ENCODE measurements around the gene MAT2A. TPM values are rescaled to one million over a fixed set of nuclear protein-coding genes. Genes with fewer than 3 reads are reported as not detected.

MAT2A gene
- polyA plus RNA-seq (2012; ENCODE audit: insufficient read depth, insufficient read length, low read depth): 983 TPM

DNA sequence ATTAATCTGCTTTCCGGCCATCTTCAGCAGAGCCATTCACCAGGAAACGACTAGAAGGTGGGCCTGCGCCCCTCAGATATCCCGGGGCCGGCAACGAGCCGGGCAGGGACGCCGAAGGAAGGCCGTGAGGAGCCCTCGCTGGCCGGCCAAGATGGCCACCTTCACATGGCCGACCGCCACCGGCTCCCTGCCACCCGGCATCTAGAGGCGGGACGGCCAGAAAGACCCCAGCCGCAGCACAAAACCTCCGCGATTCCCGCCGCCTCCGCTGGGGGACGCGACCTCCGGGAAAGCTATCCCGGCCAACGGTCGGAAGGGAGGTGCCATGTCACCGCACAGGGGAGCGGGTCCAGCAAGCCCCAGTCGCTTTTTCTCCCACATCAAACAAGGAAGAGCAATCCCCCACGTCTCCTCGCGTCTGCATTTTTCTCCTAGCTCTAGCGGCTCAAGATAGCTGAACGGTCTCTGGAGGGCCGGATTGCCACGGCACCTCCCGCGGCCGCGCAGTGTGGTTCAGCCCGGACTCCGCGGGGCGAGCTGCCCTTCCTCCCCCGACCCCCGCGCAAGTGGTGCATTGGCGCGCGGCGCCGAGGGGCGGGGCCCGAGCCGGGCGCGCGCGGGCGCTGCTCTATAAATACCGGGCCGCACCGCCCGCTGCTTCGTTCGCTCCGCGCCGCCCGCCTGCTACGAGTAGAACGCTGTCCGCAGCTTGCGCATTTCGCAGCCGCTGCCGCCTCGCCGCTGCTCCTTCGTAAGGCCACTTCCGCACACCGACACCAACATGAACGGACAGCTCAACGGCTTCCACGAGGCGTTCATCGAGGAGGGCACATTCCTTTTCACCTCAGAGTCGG lies at the start of gene MAT2A:
Gene MAT2A (plus strand): TSS at position 662 of the 854 bp plus-strand sequence. CDS start 120 bp downstream, at position 782.
- DNase-seq: peak; percentile 92
- H3K9me3 ChIP-seq: no peaks in the 10 kb centered on the region
- H3K4me1 ChIP-seq: peaks cover 3% of the 10 kb centered on the region; the same call in 1 of the 2 replicates
- H3K36me3 ChIP-seq: peaks cover 47% of the 10 kb centered on the region
- H3K4me3 ChIP-seq (ENCODE audit: low read depth, low read length): peak within 1 kb of the TSS; percentile 91
- no peaks in the 10 kb centered on the region for H3K27me3 ChIP-seq
- TF ChIP-seq, protein P1, sequence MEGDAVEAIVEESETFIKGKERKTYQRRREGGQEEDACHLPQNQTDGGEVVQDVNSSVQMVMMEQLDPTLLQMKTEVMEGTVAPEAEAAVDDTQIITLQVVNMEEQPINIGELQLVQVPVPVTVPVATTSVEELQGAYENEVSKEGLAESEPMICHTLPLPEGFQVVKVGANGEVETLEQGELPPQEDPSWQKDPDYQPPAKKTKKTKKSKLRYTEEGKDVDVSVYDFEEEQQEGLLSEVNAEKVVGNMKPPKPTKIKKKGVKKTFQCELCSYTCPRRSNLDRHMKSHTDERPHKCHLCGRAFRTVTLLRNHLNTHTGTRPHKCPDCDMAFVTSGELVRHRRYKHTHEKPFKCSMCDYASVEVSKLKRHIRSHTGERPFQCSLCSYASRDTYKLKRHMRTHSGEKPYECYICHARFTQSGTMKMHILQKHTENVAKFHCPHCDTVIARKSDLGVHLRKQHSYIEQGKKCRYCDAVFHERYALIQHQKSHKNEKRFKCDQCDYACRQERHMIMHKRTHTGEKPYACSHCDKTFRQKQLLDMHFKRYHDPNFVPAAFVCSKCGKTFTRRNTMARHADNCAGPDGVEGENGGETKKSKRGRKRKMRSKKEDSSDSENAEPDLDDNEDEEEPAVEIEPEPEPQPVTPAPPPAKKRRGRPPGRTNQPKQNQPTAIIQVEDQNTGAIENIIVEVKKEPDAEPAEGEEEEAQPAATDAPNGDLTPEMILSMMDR (IDR thresholded peaks at IDR 0.05; ENCODE audit: low read depth, low read length): peak; percentile 58

DNA sequence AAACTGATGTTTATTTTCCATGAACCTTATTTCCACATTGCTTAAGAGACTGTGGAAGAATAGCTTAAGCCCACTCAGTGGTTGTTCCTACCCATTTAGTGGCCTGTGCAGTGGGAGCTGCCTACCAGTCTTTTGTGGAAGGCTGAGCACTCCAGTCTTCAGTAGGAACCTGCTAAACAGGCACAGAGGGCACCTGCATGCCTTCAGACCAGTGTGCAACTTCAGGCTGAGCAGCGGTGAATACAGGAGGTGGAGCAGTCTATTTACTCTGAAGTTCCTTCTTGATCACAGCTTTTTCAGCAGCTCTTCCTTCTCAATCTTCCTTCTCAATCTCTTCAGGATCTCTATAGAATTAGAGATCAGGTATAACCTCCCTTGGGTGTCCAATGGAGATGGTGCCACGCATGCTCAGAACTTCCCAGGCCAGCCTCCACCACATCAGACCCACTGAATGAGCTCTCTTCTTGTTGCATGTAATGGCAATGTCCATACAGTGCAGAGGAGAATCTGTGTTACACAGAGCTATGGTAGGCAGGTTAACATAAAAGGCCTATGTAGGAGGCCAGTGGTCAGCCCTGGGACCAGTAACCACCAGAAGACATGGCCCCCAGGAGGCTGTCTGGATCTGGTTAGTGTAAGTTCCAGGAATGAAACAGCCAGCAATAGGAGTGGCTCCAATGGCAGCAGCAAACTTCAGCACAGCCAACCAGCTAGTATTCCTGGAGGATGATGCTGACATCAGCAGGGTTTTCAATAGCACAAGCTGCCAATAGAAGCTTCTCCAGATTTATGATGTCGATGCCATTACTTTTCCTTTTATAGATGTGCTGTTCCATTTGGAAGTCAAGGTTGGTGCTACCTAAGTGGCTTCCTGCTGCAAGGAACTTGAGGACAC lies 47.9 kb upstream of the MAT2A start:
- H3K4me1 ChIP-seq: no peaks in the 10 kb centered on the region
- no peaks in the 10 kb centered on the region for H3K27me3 ChIP-seq
- TF ChIP-seq, protein P1 (IDR thresholded peaks at IDR 0.05; ENCODE audit: low read depth, low read length): no peak
- H3K36me3 ChIP-seq: no peaks in the 10 kb centered on the region
- H3K4me3 ChIP-seq (ENCODE audit: low read depth, low read length): no peak overlapping the region
- no peak for DNase-seq
- no peaks in the 10 kb centered on the region for H3K9me3 ChIP-seq

DNA sequence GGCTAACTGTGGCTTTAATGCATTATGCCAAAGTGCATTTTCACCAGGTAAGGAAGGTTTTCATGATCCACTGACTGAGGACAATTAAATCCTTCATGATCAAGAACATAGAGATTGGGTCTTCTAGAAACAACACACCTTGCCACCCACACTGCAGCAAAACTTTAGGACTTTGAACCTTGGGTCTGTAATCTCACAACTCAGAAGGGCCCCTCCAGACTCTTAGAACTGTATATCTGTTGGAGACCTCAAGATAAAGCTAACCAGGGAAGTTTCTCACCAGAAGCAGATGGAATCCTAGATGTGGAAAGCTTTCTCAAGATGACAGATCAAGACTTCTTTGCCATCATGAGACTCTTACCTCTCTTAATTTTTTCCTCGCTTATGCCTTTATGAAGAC lies 42.5 kb upstream of the MAT2A start:
- Histone ChIP-seq H3K36me3 (no peaks in the 10 kb centered on the region), H3K4me1 (no peaks in the 10 kb centered on the region), H3K9me3 (no peaks in the 10 kb centered on the region), H3K27me3 (no peaks in the 10 kb centered on the region), H3K4me3 (ENCODE audit: low read depth, low read length) (no peak overlapping the region)
- TF ChIP-seq, protein P1 (IDR thresholded peaks at IDR 0.05; ENCODE audit: low read depth, low read length): no peak
- no peak for DNase-seq

DNA sequence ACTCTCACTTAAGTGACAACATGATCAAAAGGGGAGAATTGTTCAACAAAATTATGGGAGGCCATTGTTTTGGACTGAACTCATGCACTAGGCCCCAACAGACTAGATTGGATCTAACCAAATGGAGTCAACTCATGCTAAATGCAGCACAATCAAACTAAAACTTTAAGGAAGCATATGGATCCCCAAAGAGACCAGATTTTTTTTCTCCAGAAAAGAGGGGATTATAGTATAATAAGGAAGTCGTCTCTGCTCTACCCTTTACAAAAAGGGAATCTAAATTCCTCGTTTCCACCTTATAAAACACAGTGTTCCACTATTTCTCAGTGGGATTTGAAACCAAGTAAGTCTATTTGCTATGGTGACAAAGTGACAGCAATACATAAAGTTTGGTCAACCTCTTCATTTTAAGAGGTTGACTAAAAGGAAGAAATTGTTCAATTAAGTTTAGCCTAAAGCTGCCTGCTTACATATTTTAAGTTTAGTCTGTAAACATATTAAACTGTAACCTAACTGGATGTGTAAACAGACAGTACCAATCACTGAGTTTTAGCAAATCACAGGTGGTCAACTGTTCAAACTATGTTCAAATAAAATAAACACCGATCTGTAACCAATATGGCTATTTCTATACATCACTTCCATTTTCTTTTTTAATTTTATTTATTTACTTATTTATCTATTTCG lies 40.9 kb upstream of the MAT2A start:
- H3K4me1 ChIP-seq: peaks cover 4% of the 10 kb centered on the region
- H3K27me3 ChIP-seq: no peaks in the 10 kb centered on the region
- H3K4me3 ChIP-seq (ENCODE audit: low read depth, low read length): no peak overlapping the region
- H3K9me3 ChIP-seq: no peaks in the 10 kb centered on the region
- H3K36me3 ChIP-seq: no peaks in the 10 kb centered on the region
- DNase-seq: no peak
- TF ChIP-seq, protein P1 (IDR thresholded peaks at IDR 0.05; ENCODE audit: low read depth, low read length): no peak

DNA sequence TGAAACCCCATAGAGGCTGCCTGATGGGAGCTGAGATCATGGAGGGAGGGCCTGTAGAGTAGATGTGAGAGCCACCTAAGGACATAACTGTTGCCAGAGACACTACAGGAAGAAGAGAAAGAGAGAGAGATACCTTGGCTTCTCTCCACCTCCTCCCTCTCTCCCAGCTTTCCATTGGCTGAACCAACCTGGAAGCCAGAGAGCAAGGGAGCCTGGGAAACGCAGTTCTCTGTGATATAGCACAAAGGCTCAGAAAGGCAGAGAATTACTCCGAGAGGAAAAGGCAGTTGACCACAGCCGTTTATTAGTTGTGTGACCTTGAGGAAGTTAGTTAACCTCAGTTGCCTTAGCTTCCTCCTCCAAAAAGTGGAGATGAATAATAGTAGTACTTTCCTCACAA lies 37.7 kb upstream of the MAT2A start:
- H3K36me3 ChIP-seq: no peaks in the 10 kb centered on the region
- no peak overlapping the region for H3K4me3 ChIP-seq (ENCODE audit: low read depth, low read length)
- peak; percentile 11 for DNase-seq
- no peaks in the 10 kb centered on the region for H3K9me3 ChIP-seq
- TF ChIP-seq, protein P1 (IDR thresholded peaks at IDR 0.05; ENCODE audit: low read depth, low read length): no peak
- no peaks in the 10 kb centered on the region for H3K27me3 ChIP-seq
- peaks cover 28% of the 10 kb centered on the region for H3K4me1 ChIP-seq
